NCI-H2196 treated with DMSO at 0.1 percent for 48 hours (cell line): ENCODE measurements around the gene ELN.

ENCODE experiments used
- DNase-seq: peaks from one replicate; lab custom pipeline; 2025; ENCODE audit not compliant: unreplicated experiment; lab: John Stamatoyannopoulos, UW

The ELN gene

GRCh38 chr7:74059681-74060588 is 32.0 kb downstream of the ELN start:
- peak; percentile 26 for DNase-seq

- DNase-seq: peak; percentile 8
Measured at GRCh38 chr7:74061840-74062539, 34.0 kb downstream of the ELN start.

- DNase-seq: no peak
Measured at GRCh38 chr7:74063223-74063641, 35.3 kb downstream of the ELN start.

- no peak for DNase-seq
Measured at GRCh38 chr7:74063646-74064045, 35.7 kb downstream of the ELN start.

GRCh38 chr7:74064696-74065095 is 36.7 kb downstream of the ELN start:
- no peak for DNase-seq

DNA sequence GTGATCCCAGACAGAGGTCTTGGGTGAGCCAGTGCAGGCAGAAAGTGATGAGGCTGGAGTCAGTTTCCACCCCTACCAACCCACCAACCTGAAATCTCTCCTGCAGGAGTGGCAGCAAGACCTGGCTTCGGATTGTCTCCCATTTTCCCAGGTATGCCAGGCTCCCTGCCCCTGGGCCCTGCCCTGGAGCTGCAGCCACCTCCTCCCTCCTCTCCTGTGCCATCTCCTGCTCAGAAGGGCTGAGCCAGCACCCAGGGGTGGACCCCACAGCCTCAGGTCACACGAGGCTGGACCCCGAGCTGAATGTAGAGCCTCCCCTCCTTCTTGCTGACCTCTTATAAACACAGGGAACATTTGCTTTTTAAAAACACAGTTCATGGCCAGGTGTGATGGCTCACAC is 38.7 kb downstream of the ELN start:
- DNase-seq: no peak

- no peak for DNase-seq
Measured at GRCh38 chr7:74068378-74069085, 40.6 kb downstream of the ELN start.

DNA sequence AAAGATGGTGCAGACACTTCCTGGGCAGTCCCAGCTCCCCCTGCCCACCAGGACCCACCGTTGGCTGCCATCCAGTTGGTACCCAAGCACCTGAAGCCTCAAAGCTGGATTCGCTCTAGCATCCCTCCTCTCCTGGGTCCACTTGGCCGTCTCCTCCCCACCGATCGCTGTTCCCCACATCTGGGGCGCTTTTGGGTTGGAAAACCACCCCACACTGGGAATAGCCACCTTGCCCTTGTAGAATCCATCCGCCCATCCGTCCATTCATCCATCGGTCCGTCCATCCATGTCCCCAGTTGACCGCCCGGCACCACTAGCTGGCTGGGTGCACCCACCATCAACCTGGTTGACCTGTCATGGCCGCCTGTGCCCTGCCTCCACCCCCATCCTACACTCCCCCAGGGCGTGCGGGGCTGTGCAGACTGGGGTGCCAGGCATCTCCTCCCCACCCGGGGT is 41.1 kb downstream of the ELN start:
- DNase-seq: no peak

GRCh38 chr7:74069790-74070618 is 42.0 kb downstream of the ELN start:
- no peak for DNase-seq

DNA sequence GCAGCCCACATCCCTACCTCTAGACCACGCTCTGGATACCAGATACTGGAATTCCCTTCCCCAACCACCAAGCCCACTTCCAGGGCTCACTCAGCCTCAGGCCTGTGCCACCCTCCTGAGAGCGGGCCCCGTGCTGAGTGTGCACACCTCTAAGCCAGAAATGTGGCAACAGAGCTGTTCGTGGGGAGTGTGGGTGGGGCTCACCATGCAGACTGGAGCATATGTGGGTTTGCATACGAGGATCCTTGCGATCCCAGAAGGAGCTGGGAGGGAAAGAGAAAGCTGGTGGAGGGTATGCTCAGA is 42.6 kb downstream of the ELN start:
- DNase-seq: no peak

- DNase-seq: no peak
Measured at GRCh38 chr7:74071121-74071520, 43.1 kb downstream of the ELN start.

GRCh38 chr7:74074770-74075169 is 46.8 kb downstream of the ELN start:
- DNase-seq: no peak

DNA sequence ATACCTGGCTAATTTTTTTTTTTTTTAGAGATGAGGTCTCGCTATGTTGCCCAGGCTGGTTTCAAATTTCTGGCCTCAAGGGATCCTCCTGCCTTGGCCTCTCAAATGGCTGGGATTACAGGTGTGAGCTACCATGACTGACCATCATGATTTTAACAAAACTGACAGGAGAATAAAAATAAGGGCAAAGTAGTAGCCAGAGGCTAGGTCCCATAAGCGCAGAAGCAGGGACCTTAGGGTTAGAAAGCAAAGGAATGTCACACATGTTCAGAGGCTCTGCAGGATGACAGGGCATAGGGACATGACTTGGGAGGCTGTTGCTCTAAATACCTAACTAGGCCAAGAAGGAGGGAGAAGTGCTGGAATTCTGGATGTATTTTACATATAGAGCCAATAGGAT is 50.5 kb downstream of the ELN start:
- no peak for DNase-seq

DNA sequence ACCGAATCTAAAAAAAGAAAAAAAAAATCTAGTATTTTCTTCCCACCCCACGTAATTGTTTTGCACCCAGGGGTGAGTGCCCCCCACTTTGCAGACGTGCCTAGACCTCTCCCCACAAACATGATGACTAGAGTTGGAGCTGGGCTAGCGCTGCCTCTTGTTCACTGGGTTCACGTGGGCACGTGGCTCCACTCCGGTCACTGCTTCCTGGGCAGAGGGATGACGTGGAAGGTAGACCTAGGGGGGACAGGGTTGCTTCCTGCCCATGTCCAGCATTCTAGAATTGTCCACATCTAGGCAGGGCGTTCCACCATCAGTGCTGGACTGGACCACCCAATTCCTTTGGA is 54.8 kb downstream of the ELN start:
- no peak for DNase-seq

- DNase-seq: peak; percentile 44
Measured at GRCh38 chr7:74083117-74083876, 55.3 kb downstream of the ELN start, which contains the start of gene LIMK1. TSS of gene LIMK1 (plus strand) at chr7:74083804. CDS start at chr7:74083991, 187 bp downstream.

DNA sequence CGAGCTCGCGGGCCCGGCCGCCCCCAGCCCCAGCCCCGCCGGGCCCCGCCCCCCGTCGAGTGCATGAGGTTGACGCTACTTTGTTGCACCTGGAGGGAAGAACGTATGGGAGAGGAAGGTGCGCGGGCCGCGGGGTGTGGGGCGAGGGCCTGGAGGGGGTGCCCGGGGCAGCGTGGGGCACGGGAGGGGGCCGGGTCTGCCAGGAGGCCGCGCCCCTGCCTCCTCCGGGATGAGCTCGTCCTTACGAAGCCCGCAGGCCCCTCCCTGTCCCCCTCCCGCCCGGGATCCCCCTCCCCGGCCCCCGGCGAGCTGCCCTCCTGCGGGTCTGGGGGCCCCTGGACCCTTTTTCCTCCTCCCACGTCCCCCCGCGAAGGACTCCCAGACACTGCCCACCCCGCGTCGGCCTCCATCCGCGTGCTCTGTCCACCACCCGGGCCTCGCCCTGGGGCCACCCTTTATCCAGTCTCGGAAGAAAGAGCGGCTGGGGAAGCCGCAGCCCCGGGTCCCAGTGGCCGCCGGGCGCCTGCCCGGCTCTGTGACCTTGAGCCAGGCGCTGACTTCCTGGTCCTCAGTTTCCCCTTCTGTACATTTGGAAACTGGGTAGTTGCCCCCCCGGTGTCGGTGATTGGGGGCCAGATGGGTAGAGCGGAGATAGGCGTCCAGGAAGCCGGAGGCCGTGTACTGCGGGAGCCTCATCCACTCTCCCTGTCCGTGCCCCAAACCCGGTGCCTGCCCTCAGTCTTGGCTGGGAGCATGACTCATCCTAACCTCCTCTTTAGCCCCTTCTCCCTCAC is 56.2 kb downstream of the ELN start:
- no peak for DNase-seq

GRCh38 chr7:74084722-74085578 is 57.0 kb downstream of the ELN start:
- DNase-seq: peak; percentile 39

- DNase-seq: no peak
Measured at GRCh38 chr7:74087791-74088453, 59.9 kb downstream of the ELN start.
